Skeletal muscle tissue (tissue), 4 donors: ENCODE data around the gene H1-8. TPM values are rescaled to one million over a fixed set of nuclear protein-coding genes. Genes with fewer than 3 reads are reported as not detected.
A peak's percentile ranks its signal among the peaks of the same experiment; 100 is the strongest.

Source experiments
- H3K27ac ChIP-seq: one replicate; pipeline ENCODE4 v1.7.0; 2013; ENCODE audit warnings: mild to moderate bottlenecking, low read depth, low read length, inconsistent platforms
- H3K27me3 ChIP-seq, 3 donors: one replicate each; pipeline ENCODE4 v1.7.0; 2013; ENCODE audit warnings: low read length in 3 of 3; ENCODE audit not compliant: control insufficient read depth in 3 of 3, insufficient read depth in 3 of 3
- H3K36me3 ChIP-seq, 3 donors: one replicate each; pipeline ENCODE4 v1.7.0; 2013; ENCODE audit warnings: low read length in 3 of 3; ENCODE audit not compliant: control insufficient read depth in 3 of 3, insufficient read depth in 3 of 3
- H3K4me1 ChIP-seq, 3 donors: one replicate each; pipeline ENCODE4 v1.7.0; 2013; ENCODE audit warnings: low read length in 3 of 3, mild to moderate bottlenecking in 3 of 3; ENCODE audit not compliant: control insufficient read depth in 3 of 3, insufficient read depth in 3 of 3
- H3K4me3 ChIP-seq, 3 donors: one replicate each; pipeline ENCODE4 v1.7.0; 2013; ENCODE audit warnings: low read length in 3 of 3
- H3K9ac ChIP-seq, 3 donors: one replicate each; pipeline ENCODE4 v1.7.0; 2013; ENCODE audit warnings: low read length in 3 of 3, mild to moderate bottlenecking in 3 of 3, moderate library complexity in 2 of 3, low read depth in 1 of 3
- H3K9me3 ChIP-seq, 3 donors: one replicate each; pipeline ENCODE4 v1.7.0; 2013; ENCODE audit warnings: low read length in 3 of 3; ENCODE audit not compliant: control insufficient read depth in 3 of 3
- total RNA-seq: library from RNA; depleted of rRNA; stranded (reverse); fragments of >200 nt; gene quantifications from one replicate; pipeline ENCODE4 v1.2.3, GENCODE V29; 2014
- donor health status: Osteomylitis.

The H1-8 gene
- total RNA-seq, 1 donor from 2014 or later: not detected

- Histone ChIP-seq H3K4me3 (no peak overlapping the region), H3K27ac (no peak overlapping the region), H3K27me3 (no peaks in the 10 kb centered on the region), H3K9ac (no peak overlapping the region), H3K9me3 (no peaks in the 10 kb centered on the region), H3K4me1 (peaks cover 36 to 51% (median 49%) of the 10 kb centered on the region in 3 donors), H3K36me3 (peaks cover 7 to 8% (median 8%) of the 10 kb centered on the region in 3 donors)
Measured at GRCh38 chr3:129553719-129554118, 10.7 kb downstream of the H1-8 start.

GRCh38 chr3:129554356-129555152 is 11.6 kb downstream of the H1-8 start:
- Histone ChIP-seq H3K27me3 (no peaks in the 10 kb centered on the region), H3K9ac (peak overlapping the region in 1 of 3 donors; percentile 19), H3K9me3 (no peaks in the 10 kb centered on the region), H3K36me3 (peaks cover 7 to 13% (median 11%) of the 10 kb centered on the region in 3 donors), H3K27ac (peak overlapping the region; percentile 4), H3K4me3 (no peak overlapping the region), H3K4me1 (peaks cover 44 to 58% (median 58%) of the 10 kb centered on the region in 3 donors)

- H3K4me1 ChIP-seq: peaks cover 50 to 64% (median 64%) of the 10 kb centered on the region in 3 donors
- H3K36me3 ChIP-seq: peaks cover 7 to 18% (median 16%) of the 10 kb centered on the region in 3 donors
- no peak overlapping the region for H3K9ac ChIP-seq
- H3K27ac ChIP-seq: no peak overlapping the region
- no peak overlapping the region for H3K4me3 ChIP-seq
- no peaks in the 10 kb centered on the region for H3K9me3 ChIP-seq
- no peaks in the 10 kb centered on the region for H3K27me3 ChIP-seq
Measured at GRCh38 chr3:129555153-129555550, 12.2 kb downstream of the H1-8 start.

DNA sequence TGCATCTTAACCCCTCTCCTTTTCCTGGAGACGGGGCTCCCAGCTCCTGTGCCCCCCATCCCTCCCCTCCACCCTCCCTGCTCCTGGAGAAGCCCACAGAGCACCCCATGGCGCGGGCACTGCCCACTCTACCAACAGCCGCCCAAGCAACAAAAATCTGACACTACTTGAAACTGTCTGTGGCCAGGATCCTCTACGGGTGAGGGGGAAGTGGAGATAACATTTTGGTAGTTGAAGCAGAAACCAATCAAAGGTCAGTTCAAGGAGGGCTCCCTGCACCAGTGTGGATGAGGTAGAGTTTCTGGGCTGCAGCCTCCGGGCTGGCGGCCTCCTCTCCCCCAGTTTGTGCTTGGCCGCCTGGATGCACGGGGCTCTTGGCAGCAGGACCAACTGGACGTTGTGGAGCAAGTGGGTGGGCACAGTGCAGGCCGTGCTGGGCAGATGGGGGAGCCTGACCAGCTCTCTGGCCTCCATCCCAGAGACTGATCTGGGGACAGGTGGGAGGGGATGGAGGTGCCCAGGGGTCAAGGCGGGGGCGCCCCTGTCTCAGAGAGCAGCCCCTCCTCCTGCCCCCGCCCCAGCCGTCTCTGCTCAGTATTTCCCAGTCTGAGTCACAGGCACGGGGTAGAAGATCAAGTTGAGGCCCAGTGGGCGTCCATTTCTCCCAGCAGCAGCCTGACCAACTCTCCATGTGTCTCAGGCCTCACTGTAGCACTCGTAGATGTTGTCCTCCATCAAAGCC is 12.8 kb downstream of the H1-8 start:
- H3K27me3 ChIP-seq: no peaks in the 10 kb centered on the region
- H3K36me3 ChIP-seq: peaks cover 7 to 19% (median 18%) of the 10 kb centered on the region in 3 donors
- H3K9ac ChIP-seq: no peak overlapping the region
- H3K27ac ChIP-seq: no peak overlapping the region
- no peaks in the 10 kb centered on the region for H3K9me3 ChIP-seq
- no peak overlapping the region for H3K4me3 ChIP-seq
- peaks cover 55 to 71% (median 69%) of the 10 kb centered on the region in 3 donors for H3K4me1 ChIP-seq

GRCh38 chr3:129556358-129556695 is 13.4 kb downstream of the H1-8 start:
- H3K27ac ChIP-seq: no peak overlapping the region
- H3K4me1 ChIP-seq: peaks cover 60 to 75% (median 74%) of the 10 kb centered on the region in 3 donors

GRCh38 chr3:129556890-129557547 is 14.0 kb downstream of the H1-8 start:
- Histone ChIP-seq H3K36me3 (peaks cover 7 to 19% (median 19%) of the 10 kb centered on the region in 3 donors), H3K9me3 (no peaks in the 10 kb centered on the region), H3K27ac (peak overlapping the region; percentile 48), H3K9ac (peak overlapping the region in 1 of 3 donors; percentile 62), H3K4me3 (no peak overlapping the region), H3K27me3 (no peaks in the 10 kb centered on the region), H3K4me1 (peaks cover 66 to 80% (median 79%) of the 10 kb centered on the region in 3 donors)

More at GRCh38 chr3:129556358-129556695, 13.4 kb downstream of the H1-8 start:
- Histone ChIP-seq H3K27me3 (no peaks in the 10 kb centered on the region), H3K36me3 (peaks cover 7 to 19% (median 18%) of the 10 kb centered on the region in 3 donors), H3K9me3 (no peaks in the 10 kb centered on the region), H3K9ac (peak overlapping the region in 1 of 3 donors; percentile 24), H3K4me3 (no peak overlapping the region)

- peak overlapping the region; percentile 48 for H3K27ac ChIP-seq
- peaks cover 7 to 23% (median 19%) of the 10 kb centered on the region in 3 donors for H3K36me3 ChIP-seq
- H3K9me3 ChIP-seq: no peaks in the 10 kb centered on the region
- peak overlapping the region in 1 of 3 donors; percentile 22 for H3K4me3 ChIP-seq
- H3K9ac ChIP-seq: peak overlapping the region in 1 of 3 donors; percentile 62
- peaks cover 65 to 77% (median 77%) of the 10 kb centered on the region in 3 donors for H3K4me1 ChIP-seq
- H3K27me3 ChIP-seq: no peaks in the 10 kb centered on the region
Measured at GRCh38 chr3:129557548-129557894, 14.5 kb downstream of the H1-8 start.

DNA sequence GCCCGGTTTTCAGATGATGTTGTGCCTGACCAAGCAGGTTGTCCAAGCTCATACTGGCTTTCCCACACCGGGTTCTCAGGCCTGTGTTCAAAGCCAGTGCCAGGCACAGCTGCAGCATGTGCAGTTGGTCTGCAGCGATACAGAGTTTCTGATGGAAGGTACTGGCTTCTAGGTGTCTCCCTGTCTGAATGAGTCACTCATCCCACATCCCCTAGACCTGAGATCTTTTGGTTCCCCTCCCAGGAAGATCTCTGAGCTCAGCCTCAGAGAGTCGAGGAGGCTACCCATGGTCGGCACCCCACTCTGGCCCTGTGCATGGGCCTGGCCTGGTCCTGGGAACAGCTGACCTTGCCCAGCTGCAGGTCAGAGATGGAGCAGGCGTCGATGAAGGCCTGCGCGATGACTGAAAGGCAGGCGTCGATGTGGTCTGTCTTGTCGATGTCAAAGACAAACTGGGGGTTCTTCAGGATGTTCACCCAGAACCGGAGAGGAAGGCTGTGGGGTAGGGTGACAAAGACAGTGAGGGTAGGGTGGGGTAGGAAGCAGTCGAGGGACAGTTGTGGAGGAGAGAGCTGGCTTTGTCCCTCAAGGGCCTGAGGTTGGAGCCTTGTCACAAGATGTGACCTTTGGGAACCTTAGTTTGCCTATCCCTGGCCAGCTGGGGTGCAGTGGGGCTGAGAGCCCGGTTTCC is 15.3 kb downstream of the H1-8 start:
- Histone ChIP-seq H3K27me3 (no peaks in the 10 kb centered on the region), H3K4me3 (no peak overlapping the region), H3K9ac (peak overlapping the region in 2 of 3 donors; percentile 5 to 40), H3K4me1 (peaks cover 58 to 75% (median 72%) of the 10 kb centered on the region in 3 donors), H3K36me3 (peaks cover 7 to 27% (median 25%) of the 10 kb centered on the region in 3 donors), H3K9me3 (no peaks in the 10 kb centered on the region), H3K27ac (peak overlapping the region; percentile 48)

DNA sequence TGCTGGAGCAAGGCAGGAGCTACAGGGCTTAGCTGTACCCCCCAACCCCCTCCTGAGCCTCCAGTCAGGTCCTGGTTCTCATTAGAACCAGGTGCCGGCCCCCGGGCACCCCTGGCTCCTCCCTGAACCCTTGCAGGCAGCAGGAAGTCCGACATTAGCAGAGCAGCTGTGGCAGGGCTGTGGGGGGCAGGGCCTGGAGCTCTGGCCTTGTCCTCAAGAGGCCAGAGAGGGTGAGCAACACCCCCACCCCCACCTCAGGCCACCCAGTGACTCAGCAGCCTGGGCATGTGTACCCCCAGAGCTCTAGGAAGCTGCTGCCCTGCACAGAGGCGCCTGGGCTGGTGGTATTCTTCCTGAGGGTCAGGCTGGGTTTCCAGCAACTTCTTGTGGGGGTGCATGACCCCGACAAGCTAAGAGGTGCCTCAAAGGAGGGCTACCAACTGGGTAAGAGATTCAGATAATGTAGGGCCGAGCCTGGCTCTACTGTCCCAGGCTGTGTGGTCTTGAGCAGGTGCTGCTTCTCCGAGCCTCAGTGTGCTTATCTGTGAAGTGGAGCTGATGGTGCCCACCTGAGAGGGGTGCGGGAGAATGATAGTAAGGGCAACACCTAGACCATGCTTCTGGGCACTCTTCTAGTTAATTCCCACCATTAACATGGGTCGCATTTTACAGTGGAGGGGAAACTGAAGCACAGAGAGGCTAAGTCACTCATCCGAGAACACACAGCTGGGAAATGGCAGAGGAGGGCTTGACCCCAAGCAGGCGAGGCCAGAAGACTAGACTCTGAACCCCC is 16.0 kb downstream of the H1-8 start:
- Histone ChIP-seq H3K9me3 (no peaks in the 10 kb centered on the region), H3K4me1 (peaks cover 63 to 79% (median 74%) of the 10 kb centered on the region in 3 donors), H3K27ac (no peak overlapping the region), H3K9ac (peak overlapping the region in 1 of 3 donors; percentile 40), H3K36me3 (peaks cover 7 to 27% (median 25%) of the 10 kb centered on the region in 3 donors), H3K27me3 (no peaks in the 10 kb centered on the region), H3K4me3 (no peak overlapping the region)
